CD8-positive, alpha-beta memory T cell (primary cell): ENCODE results near the gene PRDM2. TPM values are rescaled to one million over a fixed set of nuclear protein-coding genes. Genes with fewer than 3 reads are reported as not detected.
A peak's percentile ranks its signal among the peaks of the same experiment; 100 is the strongest.

Experiments used
- CTCF ChIA-PET: fragments of 350-600 bp; sonication (Branson Sonifier 250); formaldehyde crosslinking; loops from one replicate; lab custom pipeline; 2021; ENCODE audit warnings: antibody characterized with exemption; lab: Charles Lee
- POLR2A ChIA-PET: fragments of 350-600 bp; sonication (Branson Sonifier 250); formaldehyde crosslinking; loops from one replicate; lab custom pipeline; 2021; ENCODE audit warnings: antibody characterized with exemption; lab: Charles Lee
- DNase-seq, 5 donors: peaks; one replicate each; pipeline versions ENCODE4 v3.0.0 to v3.0.0-alpha.2; 2020 to 2022; ENCODE audit warnings: mixed read lengths in 1 of 5
- H3K27ac ChIP-seq: one replicate; pipeline ENCODE4 v1.7.0; 2013; ENCODE audit warnings: low read depth, mild to moderate bottlenecking, low read length, moderate library complexity
- H3K27me3 ChIP-seq: 2 replicates; pipeline ENCODE4 v1.7.0; 2013; ENCODE audit warnings: low read length, mild to moderate bottlenecking; ENCODE audit not compliant: insufficient read depth, poor library complexity, severe bottlenecking
- H3K36me3 ChIP-seq: 2 replicates; pipeline ENCODE4 v1.7.0; 2013; ENCODE audit warnings: mild to moderate bottlenecking, low read length, moderate library complexity; ENCODE audit not compliant: insufficient read depth
- H3K4me1 ChIP-seq: 2 replicates; pipeline ENCODE4 v1.7.0; 2013; ENCODE audit warnings: mild to moderate bottlenecking, low read length, moderate library complexity; ENCODE audit not compliant: insufficient read depth
- H3K4me3 ChIP-seq: 2 replicates; pipeline ENCODE4 v1.7.0; 2013; ENCODE audit warnings: mild to moderate bottlenecking, low read length
- H3K9me3 ChIP-seq: 2 replicates; pipeline ENCODE4 v1.7.0; 2013; ENCODE audit warnings: mild to moderate bottlenecking, low read length
- H3K27ac Mint-ChIP-seq, 8 donors: one replicate each; pipeline ENCODE4 v1.8.0; 2020 to 2021; ENCODE audit warnings: mixed read lengths in 8 of 8, mild to moderate bottlenecking in 6 of 8, inconsistent platforms in 3 of 8, moderate library complexity in 3 of 8
- H3K27me3 Mint-ChIP-seq, 2 donors: one replicate each; pipeline ENCODE4 v1.8.0; 2020 to 2021; ENCODE audit warnings: mixed read lengths in 2 of 2, mild to moderate bottlenecking in 1 of 2, moderate library complexity in 1 of 2
- H3K36me3 Mint-ChIP-seq, 3 donors: one replicate each; pipeline ENCODE4 v1.8.0; 2020 to 2021; ENCODE audit warnings: mixed read lengths in 3 of 3, inconsistent platforms in 1 of 3, mild to moderate bottlenecking in 1 of 3
- H3K4me1 Mint-ChIP-seq, 3 donors: one replicate each; pipeline ENCODE4 v1.8.0; 2020 to 2021; ENCODE audit warnings: mixed read lengths in 3 of 3, inconsistent platforms in 1 of 3, mild to moderate bottlenecking in 1 of 3
- H3K4me3 Mint-ChIP-seq, 7 donors: one replicate each; pipeline ENCODE4 v1.8.0; 2020 to 2021; ENCODE audit warnings: mixed read lengths in 7 of 7, mild to moderate bottlenecking in 6 of 7, moderate library complexity in 4 of 7, inconsistent platforms in 2 of 7
- H3K9me3 Mint-ChIP-seq, 5 donors: one replicate each; pipeline ENCODE4 v1.8.0; 2020 to 2022; ENCODE audit warnings: mixed read lengths in 5 of 5, mild to moderate bottlenecking in 3 of 5, moderate library complexity in 2 of 5, inconsistent platforms in 1 of 5
- polyA plus RNA-seq: library from polyadenylated mRNA; unstranded; fragments of 300-500 nt; fragmentation: Illumina TruSeq; gene quantifications from one replicate; pipeline ENCODE4 v1.2.3, GENCODE V29; 2021
- total RNA-seq, 2 experiments: library from RNA; stranded (reverse); gene quantifications; one replicate each; pipeline ENCODE4 v1.2.3, GENCODE V29; 2021

Gene PRDM2
- total and polyA plus RNA-seq, 3 experiments from 2014 or later: 24.4 to 70.1 (median 67.9) TPM

- Mint-ChIP-seq H3K9me3 (no peaks in the 10 kb centered on the region), H3K36me3 (peaks cover 0 to 20% (median 3%) of the 10 kb centered on the region in 3 donors), H3K27ac (peak overlapping the region; percentile 12 to 92 (median 73)), H3K4me1 (peaks cover 49 to 77% (median 63%) of the 10 kb centered on the region in 3 donors), H3K27me3 (no peaks in the 10 kb centered on the region), H3K4me3 (peak overlapping the region in 1 of 7 donors; percentile 6)
- Histone ChIP-seq H3K36me3 (no peaks in the 10 kb centered on the region), H3K4me1 (peaks cover 28% of the 10 kb centered on the region), H3K27ac (no peak overlapping the region), H3K9me3 (no peaks in the 10 kb centered on the region), H3K27me3 (no peaks in the 10 kb centered on the region), H3K4me3 (no peak overlapping the region)
- POLR2A ChIA-PET: interaction anchor here (0.7 to 1.7 kb wide), 2 partner anchors 23 to 24 kb away, joined by 3 to 8 read pairs; no protein-coding TSS in a partner anchor
- peak; percentile 25 to 71 (median 50) for DNase-seq
- CTCF ChIA-PET: interaction anchor here (0.7 to 4.3 kb wide), 13 partner anchors 10 to 88 kb away, joined by 3 to 26 read pairs (median 5); no protein-coding TSS in a partner anchor
Observed at GRCh38 chr1:13725714-13726175, 25.8 kb downstream of the PRDM2 start.

GRCh38 chr1:13728091-13728715, 28.2 kb downstream of the PRDM2 start:
- Mint-ChIP-seq H3K27ac (peak overlapping the region; percentile 53 to 100 (median 96)), H3K36me3 (peaks cover 0 to 15% (median 3%) of the 10 kb centered on the region in 3 donors), H3K9me3 (no peaks in the 10 kb centered on the region), H3K27me3 (no peaks in the 10 kb centered on the region), H3K4me1 (peaks cover 65 to 90% (median 80%) of the 10 kb centered on the region in 3 donors), H3K4me3 (no peak overlapping the region)
- Histone ChIP-seq H3K4me1 (peaks cover 50% of the 10 kb centered on the region), H3K27ac (no peak overlapping the region), H3K36me3 (no peaks in the 10 kb centered on the region), H3K27me3 (no peaks in the 10 kb centered on the region), H3K4me3 (no peak overlapping the region), H3K9me3 (no peaks in the 10 kb centered on the region)
- no peak for DNase-seq
- POLR2A ChIA-PET: interaction anchor here (2.4 kb wide), 1 partner anchor 26 kb away, joined by 23 read pairs; no protein-coding TSS in a partner anchor
- CTCF ChIA-PET: interaction anchor here (1.5 kb wide), 1 partner anchor 21 kb away, joined by 3 read pairs; no protein-coding TSS in a partner anchor

GRCh38 chr1:13730291-13730690, 30.3 kb downstream of the PRDM2 start:
- H3K27ac Mint-ChIP-seq: peak overlapping the region; percentile 96 to 100 (median 98)
- H3K36me3 ChIP-seq: no peaks in the 10 kb centered on the region
- DNase-seq: peak in 1 of 5 donors; percentile 58
- H3K9me3 ChIP-seq: no peaks in the 10 kb centered on the region
- peaks cover 0 to 15% (median 3%) of the 10 kb centered on the region in 3 donors for H3K36me3 Mint-ChIP-seq
- H3K27me3 ChIP-seq: no peaks in the 10 kb centered on the region
- peaks cover 79 to 95% (median 93%) of the 10 kb centered on the region in 3 donors for H3K4me1 Mint-ChIP-seq
- peaks cover 69% of the 10 kb centered on the region for H3K4me1 ChIP-seq
- peak overlapping the region; percentile 33 for H3K4me3 ChIP-seq
- peak overlapping the region; percentile 57 for H3K27ac ChIP-seq
- no peaks in the 10 kb centered on the region for H3K27me3 Mint-ChIP-seq
- H3K4me3 Mint-ChIP-seq: peak overlapping the region; percentile 70 to 93 (median 84)
- H3K9me3 Mint-ChIP-seq: no peaks in the 10 kb centered on the region
- POLR2A ChIA-PET: interaction anchor here (0.6 to 2.9 kb wide), 7 partner anchors 7 to 1822 kb away, joined by 3 to 32 read pairs (median 6); no protein-coding TSS in a partner anchor
- CTCF ChIA-PET: interaction anchor here (0.7 to 1.7 kb wide), 5 partner anchors 19 to 65 kb away, joined by 3 to 6 read pairs (median 5); no protein-coding TSS in a partner anchor

GRCh38 chr1:13730751-13731482, 30.9 kb downstream of the PRDM2 start:
- H3K4me1 ChIP-seq: peaks cover 67% of the 10 kb centered on the region
- H3K9me3 Mint-ChIP-seq: no peaks in the 10 kb centered on the region
- CTCF ChIA-PET: interaction anchor here (0.7 to 1.7 kb wide), 5 partner anchors 19 to 65 kb away, joined by 3 to 6 read pairs (median 5); no protein-coding TSS in a partner anchor

GRCh38 chr1:13731897-13732296, 31.9 kb downstream of the PRDM2 start:
- Histone ChIP-seq H3K4me1 (peaks cover 63% of the 10 kb centered on the region), H3K27me3 (no peaks in the 10 kb centered on the region), H3K9me3 (no peaks in the 10 kb centered on the region), H3K4me3 (no peak overlapping the region), H3K27ac (no peak overlapping the region), H3K36me3 (no peaks in the 10 kb centered on the region)
- peak overlapping the region; percentile 96 to 100 (median 98) for H3K27ac Mint-ChIP-seq
- H3K36me3 Mint-ChIP-seq: peaks cover 0 to 19% (median 1%) of the 10 kb centered on the region in 3 donors
- DNase-seq: no peak
- POLR2A ChIA-PET: interaction anchor here (0.8 to 2.9 kb wide), 4 partner anchors 13 to 31 kb away, joined by 3 to 32 read pairs (median 4); no protein-coding TSS in a partner anchor
- H3K9me3 Mint-ChIP-seq: no peaks in the 10 kb centered on the region
- CTCF ChIA-PET: interaction anchor here (0.9 to 1.2 kb wide), 3 partner anchors 16 to 29 kb away, joined by 3 to 4 read pairs (median 4); no protein-coding TSS in a partner anchor
- peak overlapping the region; percentile 38 to 85 (median 60) for H3K4me3 Mint-ChIP-seq
- peaks cover 71 to 90% (median 87%) of the 10 kb centered on the region in 3 donors for H3K4me1 Mint-ChIP-seq
- H3K27me3 Mint-ChIP-seq: no peaks in the 10 kb centered on the region

More at GRCh38 chr1:13730751-13731482, 30.9 kb downstream of the PRDM2 start:
- no peaks in the 10 kb centered on the region for H3K27me3 Mint-ChIP-seq
- Histone ChIP-seq H3K27ac (peak overlapping the region; percentile 57), H3K4me3 (peak overlapping the region; percentile 33), H3K36me3 (no peaks in the 10 kb centered on the region), H3K27me3 (no peaks in the 10 kb centered on the region), H3K9me3 (no peaks in the 10 kb centered on the region)
- H3K4me3 Mint-ChIP-seq: peak overlapping the region; percentile 70 to 93 (median 84)
- DNase-seq: peak; percentile 67 to 92 (median 89)
- H3K36me3 Mint-ChIP-seq: peaks cover 0 to 19% (median 3%) of the 10 kb centered on the region in 3 donors
- peak overlapping the region; percentile 96 to 100 (median 98) for H3K27ac Mint-ChIP-seq
- POLR2A ChIA-PET: interaction anchor here (0.6 to 2.9 kb wide), 9 partner anchors 8 to 1823 kb away, joined by 3 to 32 read pairs (median 5); no protein-coding TSS in a partner anchor
- H3K4me1 Mint-ChIP-seq: peaks cover 78 to 95% (median 93%) of the 10 kb centered on the region in 3 donors

GRCh38 chr1:13732971-13733667, 33.1 kb downstream of the PRDM2 start:
- Mint-ChIP-seq H3K27ac (peak overlapping the region; percentile 96 to 100 (median 98)), H3K4me1 (peaks cover 66 to 87% (median 83%) of the 10 kb centered on the region in 3 donors), H3K36me3 (peaks cover 0 to 19% (median 0%) of the 10 kb centered on the region in 3 donors), H3K27me3 (no peaks in the 10 kb centered on the region), H3K4me3 (peak overlapping the region; percentile 46 to 80 (median 70)), H3K9me3 (no peaks in the 10 kb centered on the region)
- peak in 4 of 5 donors; percentile 13 to 77 (median 60) for DNase-seq
- no peaks in the 10 kb centered on the region for H3K36me3 ChIP-seq
- H3K4me3 ChIP-seq: peak overlapping the region; percentile 37
- H3K27me3 ChIP-seq: no peaks in the 10 kb centered on the region
- ChIA-PET CTCF (interaction anchor here (1.2 to 2.6 kb wide), 2 partner anchors 16 to 30 kb away, joined by 4 to 10 read pairs; no protein-coding TSS in a partner anchor), POLR2A (interaction anchor here (1.0 to 1.7 kb wide), 3 partner anchors 12 to 30 kb away, joined by 3 to 18 read pairs (median 4); no protein-coding TSS in a partner anchor)
- H3K4me1 ChIP-seq: peaks cover 72% of the 10 kb centered on the region
- H3K27ac ChIP-seq: peak overlapping the region; percentile 36
- no peaks in the 10 kb centered on the region for H3K9me3 ChIP-seq
